HepG2 (cell line): ENCODE data around the gene ZNF547. TPM values are rescaled to one million over a fixed set of nuclear protein-coding genes. Genes with fewer than 3 reads are reported as not detected.

Source experiments
- ARNT2 ChIP-seq: sonication (generic); formaldehyde crosslinking; IDR thresholded peaks from 2 replicates; pipeline ENCODE4 v1.8.0; 2022; ENCODE audit warnings: mild to moderate bottlenecking, low read depth, missing genetic modification reagents, moderate library complexity
- ELF1 ChIP-seq: sonication (generic); formaldehyde crosslinking; IDR thresholded peaks from 2 replicates; pipeline ENCODE4 v1.4.0; 2020; ENCODE audit warnings: missing genetic modification reagents
- GATAD1 ChIP-seq: IDR thresholded peaks from 2 replicates; pipeline ENCODE4 v1.6.1; 2016; ENCODE audit warnings: missing genetic modification reagents, missing compliant biosample characterization
- HMG20B ChIP-seq: conservative IDR thresholded peaks from 2 replicates; pipeline ENCODE4 v1.6.1; 2016; ENCODE audit warnings: missing genetic modification reagents, missing compliant biosample characterization
- MED13 ChIP-seq: sonication (generic); formaldehyde crosslinking; IDR thresholded peaks from 2 replicates; pipeline ENCODE4 v1.5.0; 2020; ENCODE audit warnings: missing genetic modification reagents
- MXD4 ChIP-seq: IDR thresholded peaks from 2 replicates; pipeline ENCODE4 v1.6.1; 2016; ENCODE audit warnings: mild to moderate bottlenecking, missing biosample characterization, missing genetic modification reagents
- NR2F1 ChIP-seq, 2 experiments: fragments of 450-650 bp in 1 of 2; formaldehyde crosslinking in 1 of 2; IDR thresholded peaks; 2 replicates each; pipeline versions ENCODE4 v1.5.0 to v1.6.1; 2016 to 2020; ENCODE audit warnings: mild to moderate bottlenecking in 1 of 2, missing compliant biosample characterization in 1 of 2, missing genetic modification reagents in 1 of 2, moderate library complexity in 1 of 2
- SOX6 ChIP-seq, 2 experiments: fragments of 450-650 bp in 1 of 2; sonication (generic) in 1 of 2; formaldehyde crosslinking in 1 of 2; IDR thresholded peaks; 2 replicates each; pipeline versions ENCODE4 v1.4.0 to v1.6.1; 2017 to 2020; ENCODE audit warnings: antibody characterized with exemption in 1 of 2, mild to moderate bottlenecking in 1 of 2, missing genetic modification reagents in 1 of 2
- SRSF1 ChIP-seq: fragments of 200-400 bp; formaldehyde crosslinking; optimal IDR thresholded peaks from 2 replicates; pipeline ENCODE3; 2017; ENCODE audit warnings: mild to moderate bottlenecking, low read depth, low read length, moderate library complexity
- TOPORS ChIP-seq: sonication (generic); formaldehyde crosslinking; IDR thresholded peaks from 2 replicates; pipeline ENCODE4 v1.8.0; 2023; ENCODE audit warnings: mild to moderate bottlenecking, missing genetic modification reagents
- ZNF136 ChIP-seq: sonication (generic); formaldehyde crosslinking; IDR thresholded peaks from 2 replicates; pipeline ENCODE4 v1.8.1; 2022; ENCODE audit warnings: low read depth, mild to moderate bottlenecking, moderate library complexity, missing genetic modification reagents
- ZNF3 ChIP-seq: IDR thresholded peaks from 2 replicates; pipeline ENCODE4 v1.7.0; 2017; ENCODE audit warnings: inconsistent platforms
- polyA plus RNA-seq, 8 experiments: library from polyadenylated mRNA; depleted of rRNA in 3 of 8; stranded (reverse) in 7 of 8; unstranded in 1 of 8; fragments of >200 nt; fragmentation: Illumina TruSeq in 4 of 8; extraction: Trizol in 4 of 8; gene quantifications; 2 replicates each; pipeline versions ENCODE4 v1.2.1 to v1.2.3, GENCODE V29; 2011 to 2016; ENCODE audit warnings: low read depth in 4 of 8, missing spikeins in 1 of 8, mixed read lengths in 1 of 8; ENCODE audit not compliant: insufficient read depth in 1 of 8
- total RNA-seq, 5 experiments: library from RNA; depleted of rRNA; stranded (reverse); fragments of >200 nt; fragmentation: Illumina TruSeq; extraction: Trizol; gene quantifications; 2 replicates each; pipeline ENCODE4 v1.2.3, GENCODE V29; 2016; ENCODE audit warnings: low read depth in 1 of 5
- TF ChIP-seq, protein P1 (sequence below): sonication (generic); formaldehyde crosslinking; IDR thresholded peaks from 2 replicates; pipeline ENCODE4 v1.5.1; 2020; ENCODE audit warnings: mild to moderate bottlenecking, missing genetic modification reagents, moderate library complexity
- TF ChIP-seq, protein P2 (sequence below): sonication (generic); formaldehyde crosslinking; IDR thresholded peaks from 2 replicates; pipeline ENCODE4 v1.4.0; 2020; ENCODE audit warnings: missing genetic modification reagents
- TF ChIP-seq, protein P3 (sequence below): sonication (generic); formaldehyde crosslinking; IDR thresholded peaks from 2 replicates; pipeline ENCODE4 v1.4.0; 2020; ENCODE audit warnings: missing genetic modification reagents
- TF ChIP-seq, protein P4 (sequence below): IDR thresholded peaks from 2 replicates; pipeline ENCODE4 v1.6.1; 2018; ENCODE audit warnings: missing genetic modification reagents, mild to moderate bottlenecking, missing compliant biosample characterization

The ZNF547 gene
- total and polyA plus RNA-seq, 2 of the 13 experiments (the other 11 are each of a cell fraction or from before 2014, with no cell fraction given) = 2.0 to 2.6 TPM

DNA sequence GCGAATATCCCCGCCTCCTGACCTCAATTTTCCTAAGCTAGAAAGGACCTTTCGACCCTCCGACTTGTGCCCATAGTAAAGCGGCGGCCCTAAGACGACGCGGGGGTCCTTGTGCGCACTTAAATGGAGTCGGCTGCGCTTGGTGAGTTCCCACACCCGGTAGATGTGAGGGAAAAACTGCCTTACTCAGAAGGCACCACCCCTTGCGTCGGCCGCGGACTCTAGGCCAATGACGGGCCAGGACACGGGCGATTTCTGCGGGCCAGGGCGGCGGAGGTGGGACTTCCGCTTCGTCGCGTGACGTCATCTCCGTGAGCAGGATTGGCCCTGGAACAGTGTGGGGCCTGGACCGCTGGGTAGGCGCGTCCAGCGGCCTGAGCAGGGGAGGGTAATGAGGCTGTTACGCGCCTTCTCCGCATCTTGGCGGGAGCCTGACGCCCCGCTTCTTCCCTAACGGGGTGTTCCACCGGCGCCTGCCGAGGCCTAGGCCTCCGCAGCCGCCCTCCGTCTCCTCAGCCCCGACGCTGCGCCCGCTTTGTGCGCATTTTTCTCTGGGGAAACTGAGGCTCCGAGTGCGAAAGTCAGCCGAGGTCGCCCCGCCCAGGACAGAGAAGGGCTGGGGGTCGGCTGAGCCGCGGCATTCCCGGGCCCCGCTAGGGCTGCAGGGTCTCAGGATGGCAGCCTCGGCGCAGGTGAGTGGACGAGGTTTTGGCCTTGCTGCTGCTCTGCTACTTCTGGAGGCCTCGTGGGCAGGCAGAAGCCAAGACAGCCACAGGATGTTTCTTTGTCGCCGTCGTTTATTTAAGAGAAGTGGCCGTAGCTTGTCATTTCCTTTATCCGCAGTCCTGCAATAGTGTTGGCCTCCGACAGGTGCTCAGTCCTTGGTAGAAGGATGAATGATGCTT lies 42.9 kb upstream of the ZNF547 start, which contains the start of gene ZNF543 (continued):
- TF ChIP-seq, protein P1, sequence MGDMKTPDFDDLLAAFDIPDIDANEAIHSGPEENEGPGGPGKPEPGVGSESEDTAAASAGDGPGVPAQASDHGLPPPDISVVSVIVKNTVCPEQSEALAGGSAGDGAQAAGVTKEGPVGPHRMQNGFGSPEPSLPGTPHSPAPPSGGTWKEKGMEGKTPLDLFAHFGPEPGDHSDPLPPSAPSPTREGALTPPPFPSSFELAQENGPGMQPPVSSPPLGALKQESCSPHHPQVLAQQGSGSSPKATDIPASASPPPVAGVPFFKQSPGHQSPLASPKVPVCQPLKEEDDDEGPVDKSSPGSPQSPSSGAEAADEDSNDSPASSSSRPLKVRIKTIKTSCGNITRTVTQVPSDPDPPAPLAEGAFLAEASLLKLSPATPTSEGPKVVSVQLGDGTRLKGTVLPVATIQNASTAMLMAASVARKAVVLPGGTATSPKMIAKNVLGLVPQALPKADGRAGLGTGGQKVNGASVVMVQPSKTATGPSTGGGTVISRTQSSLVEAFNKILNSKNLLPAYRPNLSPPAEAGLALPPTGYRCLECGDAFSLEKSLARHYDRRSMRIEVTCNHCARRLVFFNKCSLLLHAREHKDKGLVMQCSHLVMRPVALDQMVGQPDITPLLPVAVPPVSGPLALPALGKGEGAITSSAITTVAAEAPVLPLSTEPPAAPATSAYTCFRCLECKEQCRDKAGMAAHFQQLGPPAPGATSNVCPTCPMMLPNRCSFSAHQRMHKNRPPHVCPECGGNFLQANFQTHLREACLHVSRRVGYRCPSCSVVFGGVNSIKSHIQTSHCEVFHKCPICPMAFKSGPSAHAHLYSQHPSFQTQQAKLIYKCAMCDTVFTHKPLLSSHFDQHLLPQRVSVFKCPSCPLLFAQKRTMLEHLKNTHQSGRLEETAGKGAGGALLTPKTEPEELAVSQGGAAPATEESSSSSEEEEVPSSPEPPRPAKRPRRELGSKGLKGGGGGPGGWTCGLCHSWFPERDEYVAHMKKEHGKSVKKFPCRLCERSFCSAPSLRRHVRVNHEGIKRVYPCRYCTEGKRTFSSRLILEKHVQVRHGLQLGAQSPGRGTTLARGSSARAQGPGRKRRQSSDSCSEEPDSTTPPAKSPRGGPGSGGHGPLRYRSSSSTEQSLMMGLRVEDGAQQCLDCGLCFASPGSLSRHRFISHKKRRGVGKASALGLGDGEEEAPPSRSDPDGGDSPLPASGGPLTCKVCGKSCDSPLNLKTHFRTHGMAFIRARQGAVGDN (CRISPR knock-in tag) = peak; percentile 89
- TF ChIP-seq ARNT2 (CRISPR knock-in tag) (peak; percentile 44; the same call in 1 of the 2 replicates), MXD4 (peak; percentile 60; the same call in 1 of the 2 replicates), MED13 (CRISPR knock-in tag) (no peak), SOX6 (IDR thresholded peaks at IDR 0.05) (no peak), SOX6 (CRISPR knock-in tag; IDR thresholded peaks at IDR 0.05) (no peak), GATAD1 (CRISPR knock-in tag) (peak; percentile 93), SRSF1 (peak; percentile 76), ELF1 (CRISPR knock-in tag) (peak; percentile 77), HMG20B (CRISPR knock-in tag) (no peak), NR2F1 (CRISPR knock-in tag; IDR thresholded peaks at IDR 0.05) (no peak), ZNF3 (CRISPR knock-in tag) (no peak), TOPORS (CRISPR knock-in tag) (no peak), ZNF136 (CRISPR knock-in tag) (0 out of 2 replicates have a peak, but pooled peaks have one; percentile 33)
- TF ChIP-seq, protein P2, sequence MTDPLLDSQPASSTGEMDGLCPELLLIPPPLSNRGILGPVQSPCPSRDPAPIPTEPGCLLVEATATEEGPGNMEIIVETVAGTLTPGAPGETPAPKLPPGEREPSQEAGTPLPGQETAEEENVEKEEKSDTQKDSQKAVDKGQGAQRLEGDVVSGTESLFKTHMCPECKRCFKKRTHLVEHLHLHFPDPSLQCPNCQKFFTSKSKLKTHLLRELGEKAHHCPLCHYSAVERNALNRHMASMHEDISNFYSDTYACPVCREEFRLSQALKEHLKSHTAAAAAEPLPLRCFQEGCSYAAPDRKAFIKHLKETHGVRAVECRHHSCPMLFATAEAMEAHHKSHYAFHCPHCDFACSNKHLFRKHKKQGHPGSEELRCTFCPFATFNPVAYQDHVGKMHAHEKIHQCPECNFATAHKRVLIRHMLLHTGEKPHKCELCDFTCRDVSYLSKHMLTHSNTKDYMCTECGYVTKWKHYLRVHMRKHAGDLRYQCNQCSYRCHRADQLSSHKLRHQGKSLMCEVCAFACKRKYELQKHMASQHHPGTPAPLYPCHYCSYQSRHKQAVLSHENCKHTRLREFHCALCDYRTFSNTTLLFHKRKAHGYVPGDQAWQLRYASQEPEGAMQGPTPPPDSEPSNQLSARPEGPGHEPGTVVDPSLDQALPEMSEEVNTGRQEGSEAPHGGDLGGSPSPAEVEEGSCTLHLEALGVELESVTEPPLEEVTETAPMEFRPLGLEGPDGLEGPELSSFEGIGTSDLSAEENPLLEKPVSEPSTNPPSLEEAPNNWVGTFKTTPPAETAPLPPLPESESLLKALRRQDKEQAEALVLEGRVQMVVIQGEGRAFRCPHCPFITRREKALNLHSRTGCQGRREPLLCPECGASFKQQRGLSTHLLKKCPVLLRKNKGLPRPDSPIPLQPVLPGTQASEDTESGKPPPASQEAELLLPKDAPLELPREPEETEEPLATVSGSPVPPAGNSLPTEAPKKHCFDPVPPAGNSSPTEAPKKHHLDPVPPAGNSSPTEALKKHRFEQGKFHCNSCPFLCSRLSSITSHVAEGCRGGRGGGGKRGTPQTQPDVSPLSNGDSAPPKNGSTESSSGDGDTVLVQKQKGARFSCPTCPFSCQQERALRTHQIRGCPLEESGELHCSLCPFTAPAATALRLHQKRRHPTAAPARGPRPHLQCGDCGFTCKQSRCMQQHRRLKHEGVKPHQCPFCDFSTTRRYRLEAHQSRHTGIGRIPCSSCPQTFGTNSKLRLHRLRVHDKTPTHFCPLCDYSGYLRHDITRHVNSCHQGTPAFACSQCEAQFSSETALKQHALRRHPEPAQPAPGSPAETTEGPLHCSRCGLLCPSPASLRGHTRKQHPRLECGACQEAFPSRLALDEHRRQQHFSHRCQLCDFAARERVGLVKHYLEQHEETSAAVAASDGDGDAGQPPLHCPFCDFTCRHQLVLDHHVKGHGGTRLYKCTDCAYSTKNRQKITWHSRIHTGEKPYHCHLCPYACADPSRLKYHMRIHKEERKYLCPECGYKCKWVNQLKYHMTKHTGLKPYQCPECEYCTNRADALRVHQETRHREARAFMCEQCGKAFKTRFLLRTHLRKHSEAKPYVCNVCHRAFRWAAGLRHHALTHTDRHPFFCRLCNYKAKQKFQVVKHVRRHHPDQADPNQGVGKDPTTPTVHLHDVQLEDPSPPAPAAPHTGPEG (CRISPR knock-in tag) = no peak
- TF ChIP-seq, protein P3, sequence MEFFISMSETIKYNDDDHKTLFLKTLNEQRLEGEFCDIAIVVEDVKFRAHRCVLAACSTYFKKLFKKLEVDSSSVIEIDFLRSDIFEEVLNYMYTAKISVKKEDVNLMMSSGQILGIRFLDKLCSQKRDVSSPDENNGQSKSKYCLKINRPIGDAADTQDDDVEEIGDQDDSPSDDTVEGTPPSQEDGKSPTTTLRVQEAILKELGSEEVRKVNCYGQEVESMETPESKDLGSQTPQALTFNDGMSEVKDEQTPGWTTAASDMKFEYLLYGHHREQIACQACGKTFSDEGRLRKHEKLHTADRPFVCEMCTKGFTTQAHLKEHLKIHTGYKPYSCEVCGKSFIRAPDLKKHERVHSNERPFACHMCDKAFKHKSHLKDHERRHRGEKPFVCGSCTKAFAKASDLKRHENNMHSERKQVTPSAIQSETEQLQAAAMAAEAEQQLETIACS = no peak
- TF ChIP-seq, protein P4, sequence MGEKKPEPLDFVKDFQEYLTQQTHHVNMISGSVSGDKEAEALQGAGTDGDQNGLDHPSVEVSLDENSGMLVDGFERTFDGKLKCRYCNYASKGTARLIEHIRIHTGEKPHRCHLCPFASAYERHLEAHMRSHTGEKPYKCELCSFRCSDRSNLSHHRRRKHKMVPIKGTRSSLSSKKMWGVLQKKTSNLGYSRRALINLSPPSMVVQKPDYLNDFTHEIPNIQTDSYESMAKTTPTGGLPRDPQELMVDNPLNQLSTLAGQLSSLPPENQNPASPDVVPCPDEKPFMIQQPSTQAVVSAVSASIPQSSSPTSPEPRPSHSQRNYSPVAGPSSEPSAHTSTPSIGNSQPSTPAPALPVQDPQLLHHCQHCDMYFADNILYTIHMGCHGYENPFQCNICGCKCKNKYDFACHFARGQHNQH (CRISPR knock-in tag) = no peak; the same call in 1 of the 2 replicates
